HEK293T (cell line): ENCODE results near the gene NEMP2.

Source experiments
- BHLHE40 ChIP-seq: fragments of 450-650 bp; IDR thresholded peaks from 2 replicates; pipeline ENCODE4 v1.6.1; 2016; ENCODE audit warnings: mild to moderate bottlenecking, moderate library complexity, borderline replicate concordance
- FOXM1 ChIP-seq: fragments of 450-650 bp; IDR thresholded peaks from 2 replicates; pipeline ENCODE4 v1.6.1; 2017; ENCODE audit warnings: mild to moderate bottlenecking, borderline replicate concordance
- L3MBTL2 ChIP-seq: fragments of 450-650 bp; conservative IDR thresholded peaks from 2 replicates; pipeline ENCODE4 v1.6.1; 2016; ENCODE audit warnings: mild to moderate bottlenecking
- NFRKB ChIP-seq: fragments of 450-650 bp; IDR thresholded peaks from 2 replicates; pipeline ENCODE4 v1.6.1; 2016; ENCODE audit warnings: mild to moderate bottlenecking, moderate library complexity
- SP1 ChIP-seq: fragments of 450-650 bp; IDR thresholded peaks from 2 replicates; pipeline ENCODE4 v1.6.1; 2017
- TF ChIP-seq, protein P1 (sequence below): fragments of 450-650 bp; IDR thresholded peaks from 2 replicates; pipeline ENCODE4 v1.6.1; 2016

DNA sequence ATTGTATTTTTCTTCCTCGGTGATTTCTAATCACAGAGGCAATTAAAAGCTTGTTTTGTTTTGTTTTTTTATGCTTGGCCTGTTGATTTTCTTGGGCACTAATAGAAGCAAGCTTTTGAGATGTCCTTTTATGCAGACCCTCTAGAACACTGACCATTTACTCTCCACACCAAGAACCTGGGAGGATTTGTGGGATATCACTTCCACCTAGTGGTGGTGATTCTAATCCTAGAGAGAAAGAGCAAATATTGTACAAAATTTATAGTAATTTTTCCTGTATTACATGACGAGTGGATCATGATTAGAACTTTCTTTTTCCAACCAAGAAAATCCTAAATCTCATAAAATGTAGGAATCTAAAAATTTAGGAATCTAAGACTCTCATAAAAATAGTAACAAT, 23.4 kb downstream of the NEMP2 start:
- TF ChIP-seq FOXM1 (no peak), SP1 (no peak), BHLHE40 (no peak), L3MBTL2 (no peak), NFRKB (no peak)
- TF ChIP-seq, protein P1, sequence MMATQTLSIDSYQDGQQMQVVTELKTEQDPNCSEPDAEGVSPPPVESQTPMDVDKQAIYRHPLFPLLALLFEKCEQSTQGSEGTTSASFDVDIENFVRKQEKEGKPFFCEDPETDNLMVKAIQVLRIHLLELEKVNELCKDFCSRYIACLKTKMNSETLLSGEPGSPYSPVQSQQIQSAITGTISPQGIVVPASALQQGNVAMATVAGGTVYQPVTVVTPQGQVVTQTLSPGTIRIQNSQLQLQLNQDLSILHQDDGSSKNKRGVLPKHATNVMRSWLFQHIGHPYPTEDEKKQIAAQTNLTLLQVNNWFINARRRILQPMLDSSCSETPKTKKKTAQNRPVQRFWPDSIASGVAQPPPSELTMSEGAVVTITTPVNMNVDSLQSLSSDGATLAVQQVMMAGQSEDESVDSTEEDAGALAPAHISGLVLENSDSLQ = no peak
